K562 treated with DMSO at 1 percent for 48 hours (cell line): ENCODE measurements around the gene CRY2. TPM values are rescaled to one million over a fixed set of nuclear protein-coding genes. Genes with fewer than 3 reads are reported as not detected.

Experiments
- total RNA-seq: library from RNA; unstranded; fragments of 300-600 nt; gene quantifications from 2 replicates; pipeline ENCODE4 v1.2.3, GENCODE V29; 2022; ENCODE audit warnings: low replicate concordance; ENCODE audit errors: extremely low read depth

The CRY2 gene
- total RNA-seq: not detected in 2 replicates

GRCh38 chr11:45846974-45847910 lies at the start of gene CRY2:
Gene CRY2 (plus strand): TSS chr11:45847475. CDS start chr11:45847491, 16 bp downstream.

DNA sequence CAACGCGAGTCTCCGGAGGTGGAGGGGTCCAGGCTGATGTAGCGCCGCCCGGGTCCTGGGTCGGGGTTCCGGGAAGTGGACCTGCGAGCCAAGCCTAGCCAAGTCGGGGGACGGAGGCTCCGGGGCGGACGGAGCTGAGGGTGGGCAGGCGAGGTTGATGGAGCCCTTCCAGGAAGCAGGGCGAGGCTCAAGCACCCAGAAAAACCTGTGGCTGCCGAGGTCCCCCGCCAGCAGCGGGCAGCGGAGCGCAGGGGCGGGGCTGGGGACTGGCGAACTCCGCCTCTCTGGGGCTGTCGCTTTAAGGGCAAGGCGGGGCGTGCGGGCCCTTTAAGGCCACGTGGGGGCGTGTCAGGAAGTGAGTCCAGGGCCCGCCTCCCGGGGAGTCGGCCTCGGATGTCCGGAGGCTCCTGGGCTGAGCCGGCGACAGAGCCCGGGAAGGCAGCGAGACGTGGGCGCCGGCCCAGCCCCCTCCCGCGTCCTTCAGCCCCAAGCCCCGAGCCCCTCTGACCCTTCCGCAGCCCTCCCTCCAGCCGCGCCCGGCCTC lies 42.4 kb upstream of the CRY2 start, which contains the start of gene SLC35C1:
Gene SLC35C1 (plus strand): TSS at position 389 of the 544 bp plus-strand sequence. CDS start 653 bp downstream, outside the sequence.

GRCh38 chr11:45885274-45885920 lies 38.1 kb downstream of the CRY2 start, which contains the start of gene MAPK8IP1:
Gene MAPK8IP1 (plus strand): TSS chr11:45885651. CDS start chr11:45885821, 170 bp downstream.

DNA sequence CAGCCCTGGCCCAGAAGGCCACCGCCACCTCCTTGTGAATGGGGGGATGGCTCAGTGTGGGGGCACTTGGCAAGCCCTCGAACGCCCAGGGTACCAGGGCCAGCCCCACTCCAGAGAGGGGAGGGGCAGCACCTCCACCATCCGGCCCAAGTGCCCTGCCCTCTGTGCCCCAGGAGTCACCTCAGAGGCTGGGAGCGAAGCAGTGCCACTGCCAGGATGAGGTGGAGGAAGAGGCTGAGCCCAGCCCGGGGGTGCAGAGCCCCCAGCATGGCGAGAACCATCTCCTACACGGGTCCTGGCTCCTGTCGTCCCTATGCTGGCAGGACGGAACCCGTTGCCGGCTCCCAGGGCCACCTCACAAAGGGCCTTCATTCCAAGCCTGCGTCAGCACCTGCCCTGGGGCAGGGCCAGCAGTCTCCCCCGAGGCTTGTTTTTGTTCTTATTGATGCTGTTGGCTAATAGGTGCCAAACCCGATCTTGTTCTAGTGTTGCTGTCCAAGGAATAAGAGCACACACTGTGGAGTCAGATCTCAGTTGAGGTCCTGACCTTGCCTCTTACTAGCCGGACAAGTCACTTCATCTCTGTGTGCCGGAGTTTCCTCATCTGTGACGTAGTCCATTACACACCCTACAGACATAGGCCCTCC lies 59.8 kb downstream of the CRY2 start, which contains the start of gene FREY1:
Gene FREY1 (minus strand): TSS at position 307 of the 647 bp plus-strand sequence. CDS start 26 bp downstream, at position 281.

DNA sequence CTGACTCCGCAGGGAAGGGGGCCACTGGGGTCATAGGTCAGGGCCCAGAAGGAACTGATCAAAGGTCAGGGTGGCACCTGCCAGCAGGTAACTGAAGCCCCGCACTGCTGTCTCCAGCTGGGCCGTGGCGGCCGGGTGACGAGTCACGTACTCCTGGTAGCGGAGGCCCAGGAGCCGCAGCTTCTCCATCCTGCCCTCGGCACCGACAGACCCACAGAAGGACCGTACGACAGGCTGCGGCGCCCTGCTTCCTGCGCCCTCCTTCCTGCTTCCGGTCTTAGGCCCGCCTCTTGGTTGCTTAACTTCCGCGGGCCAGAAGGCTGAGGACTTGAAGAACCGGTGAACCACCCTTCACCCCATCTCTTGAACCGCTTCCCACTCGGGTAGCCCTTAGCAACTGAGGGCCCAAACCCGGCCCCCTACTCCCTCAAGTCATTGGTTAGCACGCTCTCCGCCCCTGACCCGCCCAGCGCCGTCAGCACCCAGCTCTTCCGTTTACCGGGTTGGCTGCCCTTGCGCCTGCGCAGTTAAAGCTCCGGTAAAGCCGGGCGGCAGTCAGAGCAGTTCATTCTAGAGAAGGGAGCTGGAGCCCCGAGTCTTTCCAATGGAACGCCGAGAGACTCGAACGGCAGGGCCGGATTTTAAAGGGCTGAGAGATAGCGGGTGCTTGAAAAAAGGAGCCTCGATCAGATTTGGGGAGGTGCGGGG lies 70.5 kb downstream of the CRY2 start, which contains the start of gene PEX16:
Gene PEX16 (minus strand): TSS at position 255 of the 708 bp plus-strand sequence. CDS start 66 bp downstream, at position 189.

DNA sequence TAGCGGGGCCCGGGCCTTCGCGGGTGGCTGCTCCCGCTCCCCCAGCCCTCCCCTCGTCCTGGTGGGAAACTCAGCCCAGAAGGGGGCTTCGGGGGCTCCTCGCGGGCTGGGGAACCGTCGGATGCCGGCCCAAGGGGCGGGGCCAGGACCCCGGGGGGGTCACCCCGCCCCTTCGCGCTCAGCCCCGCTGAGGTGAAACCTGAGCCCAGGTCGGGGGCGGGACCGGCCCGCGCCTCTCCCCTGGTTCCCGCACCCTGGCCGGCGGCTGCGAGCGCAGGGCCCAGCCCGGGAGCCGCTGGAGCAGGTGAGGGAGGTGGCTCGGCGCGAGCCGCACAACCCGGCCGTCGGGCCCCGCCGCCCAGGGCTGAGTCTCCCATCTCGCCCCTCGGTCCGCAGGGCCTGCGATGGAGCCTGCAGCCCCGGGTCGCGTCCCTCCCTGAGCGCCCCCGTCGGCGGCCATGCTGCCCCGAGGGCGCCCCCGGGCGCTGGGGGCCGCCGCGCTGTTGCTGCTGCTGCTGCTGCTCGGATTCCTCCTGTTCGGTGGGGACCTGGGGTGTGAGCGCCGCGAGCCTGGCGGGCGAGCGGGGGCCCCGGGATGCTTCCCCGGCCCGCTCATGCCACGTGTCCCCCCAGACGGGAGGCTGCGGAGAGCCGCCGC lies 75.3 kb downstream of the CRY2 start, which contains the start of gene LARGE2:
Gene LARGE2 (plus strand): TSS at position 232 of the 658 bp plus-strand sequence. CDS start 227 bp downstream, at position 459.

Other genes with a start within 250 kb of the CRY2 start
- gene CHST1, start 181.9 kb upstream of the CRY2 start, total RNA-seq: not detected in 2 replicates
- not detected in 2 replicates for gene SLC35C1, start 42.3 kb upstream of the CRY2 start, total RNA-seq
- gene MAPK8IP1, start 38.2 kb downstream of the CRY2 start, total RNA-seq: not detected in 2 replicates
- gene FREY1, start 59.8 kb downstream of the CRY2 start, total RNA-seq: not detected in 2 replicates
- gene PEX16, start 70.4 kb downstream of the CRY2 start, total RNA-seq: not detected in 2 replicates
- gene LARGE2, start 75.2 kb downstream of the CRY2 start, total RNA-seq: not detected in 2 replicates